GM10847 (cell line): ENCODE data around the gene MRPS17.

Experiments used
- POLR2A ChIP-seq: IDR thresholded peaks from 2 replicates; pipeline ENCODE4 v1.6.1; 2011; ENCODE audit not compliant: insufficient read length; ENCODE audit errors: extremely low read depth

Gene MRPS17

DNA sequence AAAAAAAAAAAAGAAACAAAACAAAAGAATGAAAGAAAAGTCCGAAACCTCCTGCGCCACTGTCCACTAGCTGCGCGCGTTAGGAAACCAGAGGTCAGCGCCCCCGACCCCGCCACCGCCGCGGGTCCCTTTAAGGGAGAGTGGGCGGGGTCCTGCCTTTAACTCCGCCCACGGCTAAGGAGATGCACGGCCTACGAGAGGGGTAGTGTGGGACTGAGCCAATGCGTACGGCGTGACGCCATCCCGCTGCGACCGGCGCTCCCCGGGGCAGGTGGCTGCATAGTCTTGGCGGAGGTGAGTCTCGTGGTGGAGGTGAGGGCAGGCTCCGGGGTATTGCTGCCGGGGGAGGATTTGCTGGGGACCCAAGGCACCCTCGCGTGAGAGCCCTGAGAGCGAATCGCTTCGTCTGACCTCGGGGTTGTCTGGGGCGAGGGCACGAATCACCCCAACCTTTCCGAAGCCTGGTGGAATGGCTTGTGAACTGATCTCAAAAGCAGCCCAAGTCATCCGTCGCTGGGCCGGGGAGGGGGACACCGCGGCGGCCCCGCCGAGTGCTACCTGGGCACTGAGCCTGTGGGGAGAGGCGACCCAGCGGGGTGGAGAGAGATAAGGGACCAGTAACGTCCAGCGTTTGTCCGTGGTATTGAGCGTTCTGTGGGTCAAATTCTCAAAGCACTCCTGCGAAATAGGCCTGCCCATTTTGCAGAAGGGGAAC is at the start of gene MRPS17:
TSS of gene MRPS17 (plus strand) at position 241 of the 715 bp plus-strand sequence. CDS start 1,319 bp downstream, outside the sequence.
- peak; percentile 81 for TF ChIP-seq POLR2A

DNA sequence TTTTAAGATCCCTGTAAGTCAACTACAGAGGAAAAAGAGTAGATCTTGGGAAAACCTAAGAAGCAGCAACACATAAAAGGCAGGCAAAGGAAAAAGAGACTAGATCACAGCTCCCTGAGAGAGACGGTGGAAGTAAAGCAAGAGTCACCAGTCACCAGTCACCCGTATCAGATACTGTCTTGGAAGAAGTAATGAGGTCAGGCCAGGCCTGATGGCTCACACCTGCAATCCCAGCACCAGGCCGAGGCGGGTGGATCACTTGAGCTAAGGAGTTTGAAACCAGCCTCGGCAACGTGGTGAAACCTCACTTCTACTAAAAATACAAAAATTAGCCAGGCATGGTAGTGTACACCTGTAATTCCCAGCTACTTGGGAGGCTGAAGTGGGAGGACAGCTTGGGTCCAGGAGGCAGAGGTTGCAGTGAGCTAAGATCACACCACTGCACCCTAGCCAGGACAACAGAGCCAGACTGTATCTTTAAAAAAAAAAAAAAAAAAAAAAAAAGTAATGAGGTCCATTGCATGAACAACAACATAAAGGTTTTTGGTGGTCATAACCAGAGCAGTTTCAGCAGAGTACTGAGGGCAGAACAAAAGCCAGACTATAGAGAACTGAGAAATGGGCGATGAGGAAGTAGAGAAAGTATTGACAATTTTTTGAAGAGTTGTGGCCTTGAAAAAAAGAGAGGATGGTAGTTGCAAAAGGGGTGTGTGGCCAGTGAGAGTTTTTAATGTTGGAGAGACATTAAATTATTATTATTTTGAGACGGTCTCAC is 47.5 kb upstream of the MRPS17 start:
- TF ChIP-seq POLR2A = no peak

DNA sequence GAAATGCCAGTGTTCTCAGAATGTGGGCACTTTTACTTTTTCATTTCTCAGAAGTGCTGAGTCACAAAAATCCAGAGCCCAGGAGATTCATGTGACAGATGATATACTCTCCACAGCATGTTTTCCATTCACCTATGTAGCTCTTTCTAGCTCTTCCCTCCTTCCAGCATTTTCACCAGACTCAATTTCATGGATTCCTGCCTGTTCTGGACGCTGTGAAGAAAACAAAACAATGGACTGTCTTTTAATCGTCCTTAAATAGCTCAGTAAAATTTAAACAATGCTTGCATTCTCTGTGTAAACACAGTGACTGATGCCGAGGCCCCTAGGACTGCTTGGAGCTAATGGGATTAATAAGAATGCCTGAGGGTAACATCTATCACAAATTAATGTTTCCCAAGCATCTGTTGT is 38.9 kb upstream of the MRPS17 start:
- TF ChIP-seq POLR2A = no peak

DNA sequence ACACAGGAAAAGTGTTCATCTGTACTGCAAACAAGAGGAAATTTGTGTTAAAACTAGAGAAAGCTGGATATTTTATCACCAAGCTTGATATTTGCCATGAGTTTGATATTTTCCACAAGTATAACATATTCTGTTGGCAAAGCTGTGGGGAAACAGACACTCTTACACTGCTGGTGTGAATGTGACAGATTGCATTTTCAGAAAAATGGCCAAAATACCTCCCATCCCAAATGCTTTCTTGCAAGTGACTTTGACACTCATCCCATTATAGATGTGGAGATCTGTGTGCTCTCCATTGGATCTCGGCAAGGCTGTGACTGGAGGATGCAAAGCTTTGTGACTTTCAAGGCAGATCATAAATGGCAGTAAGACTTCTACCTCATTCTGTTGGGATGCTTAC is 33.9 kb upstream of the MRPS17 start:
- TF ChIP-seq POLR2A = no peak

DNA sequence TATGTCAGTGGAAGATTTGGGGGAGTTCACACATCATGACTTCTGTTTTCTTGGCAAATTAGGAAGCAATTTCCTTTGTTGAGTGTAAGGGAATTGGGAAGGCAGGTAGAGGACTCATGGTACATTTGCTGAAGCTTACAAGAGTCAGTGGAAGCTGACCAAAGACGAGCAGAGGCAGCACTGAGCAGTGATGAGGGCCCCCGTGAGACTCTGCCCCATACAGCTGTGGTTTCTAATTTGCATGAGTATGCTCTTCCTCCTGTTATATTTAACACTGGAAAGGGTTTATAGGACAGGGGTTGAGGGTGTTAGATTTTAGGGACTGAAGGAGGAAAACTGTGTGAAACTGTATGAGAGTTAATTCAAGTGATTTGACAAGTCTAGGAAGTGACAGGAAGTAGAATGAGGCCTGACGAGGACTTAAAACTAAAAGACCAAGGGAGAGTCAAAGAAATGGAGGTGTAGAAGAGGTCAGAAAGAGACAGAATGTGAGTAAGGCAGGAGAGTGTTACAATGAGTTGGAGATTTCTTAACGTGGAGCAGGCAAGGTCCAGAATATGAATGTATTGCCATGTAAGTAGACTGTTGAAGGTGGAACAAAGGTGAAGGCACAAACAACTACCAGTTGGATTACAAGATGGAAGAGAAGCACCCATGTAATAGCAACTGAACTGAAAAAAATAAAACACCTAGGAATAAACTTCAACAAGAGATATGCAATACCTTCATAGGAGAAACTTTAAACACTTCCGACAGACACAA is 23.5 kb upstream of the MRPS17 start:
- no peak for TF ChIP-seq POLR2A

DNA sequence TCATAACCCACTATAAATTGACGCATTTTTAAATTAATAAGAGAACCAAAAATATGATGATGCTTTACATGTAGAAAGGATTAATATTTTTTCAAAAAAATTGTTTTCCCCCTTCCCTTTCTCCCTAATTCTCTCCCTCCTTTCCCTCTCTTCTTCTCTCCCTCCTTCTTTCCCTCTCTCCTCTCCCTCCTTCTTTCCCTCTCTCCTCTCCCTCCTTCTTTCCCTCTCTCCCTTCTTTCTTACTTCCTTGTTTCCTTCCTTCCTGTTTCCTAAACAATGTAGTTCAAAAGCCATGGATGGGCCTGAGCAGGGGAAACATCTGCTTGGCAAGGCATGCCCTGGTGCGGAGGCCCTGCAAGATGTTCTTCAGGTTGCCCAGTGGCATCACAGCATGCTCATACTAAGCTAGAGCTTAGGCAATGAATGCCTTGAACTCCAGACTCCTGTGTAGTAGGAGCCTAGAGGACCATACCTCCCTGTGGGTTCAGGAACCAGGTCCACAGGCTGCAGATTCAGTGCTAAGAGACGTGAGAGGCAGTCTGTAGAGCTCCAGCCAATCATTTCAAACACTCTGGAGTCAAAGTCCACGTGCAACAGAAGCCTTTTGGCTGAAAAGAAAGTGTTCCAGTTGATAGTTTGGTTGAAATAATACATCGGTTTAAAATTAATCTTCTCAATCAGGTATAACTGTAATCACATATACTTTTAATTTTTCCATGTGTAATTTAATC is 20.1 kb upstream of the MRPS17 start:
- no peak for TF ChIP-seq POLR2A

DNA sequence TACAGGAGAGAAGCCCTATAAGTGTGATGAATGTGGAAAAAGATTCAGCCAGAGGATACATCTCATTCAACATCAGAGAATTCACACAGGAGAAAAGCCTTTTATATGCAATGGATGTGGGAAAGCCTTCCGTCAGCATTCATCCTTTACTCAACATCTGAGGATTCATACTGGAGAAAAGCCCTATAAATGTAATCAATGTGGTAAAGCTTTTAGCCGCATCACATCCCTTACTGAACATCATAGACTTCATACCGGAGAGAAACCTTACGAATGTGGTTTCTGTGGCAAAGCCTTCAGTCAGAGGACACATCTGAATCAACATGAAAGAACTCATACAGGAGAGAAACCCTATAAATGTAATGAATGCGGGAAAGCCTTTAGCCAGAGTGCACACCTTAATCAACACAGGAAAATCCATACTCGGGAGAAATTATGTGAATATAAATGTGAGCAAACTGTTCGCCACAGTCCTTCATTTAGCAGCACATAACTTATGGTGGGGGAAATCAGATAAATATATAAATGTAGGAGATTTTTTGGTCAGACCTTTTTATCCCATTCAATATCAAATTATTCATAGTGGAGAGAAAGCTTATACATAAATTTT is 12.1 kb upstream of the MRPS17 start:
- TF ChIP-seq POLR2A = no peak

DNA sequence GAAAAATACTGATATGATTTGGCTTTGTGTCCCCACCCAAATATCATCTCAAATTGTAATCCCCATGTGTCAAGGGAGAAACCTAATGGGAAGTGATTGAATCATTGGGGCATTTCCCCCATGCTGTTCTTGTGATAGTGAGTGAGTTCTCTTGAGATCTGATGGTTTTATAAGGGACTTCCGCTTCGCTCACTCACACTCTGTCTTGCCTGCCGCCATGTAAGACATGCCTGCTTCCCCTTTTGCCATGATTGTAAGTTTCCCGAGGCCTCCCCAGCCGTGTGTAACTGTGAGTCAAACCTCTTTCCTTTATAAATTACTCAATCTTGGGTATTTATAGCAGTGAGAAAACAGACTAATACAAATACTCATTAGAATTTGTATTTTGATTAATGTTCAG is 5.1 kb upstream of the MRPS17 start:
- TF ChIP-seq POLR2A = no peak

DNA sequence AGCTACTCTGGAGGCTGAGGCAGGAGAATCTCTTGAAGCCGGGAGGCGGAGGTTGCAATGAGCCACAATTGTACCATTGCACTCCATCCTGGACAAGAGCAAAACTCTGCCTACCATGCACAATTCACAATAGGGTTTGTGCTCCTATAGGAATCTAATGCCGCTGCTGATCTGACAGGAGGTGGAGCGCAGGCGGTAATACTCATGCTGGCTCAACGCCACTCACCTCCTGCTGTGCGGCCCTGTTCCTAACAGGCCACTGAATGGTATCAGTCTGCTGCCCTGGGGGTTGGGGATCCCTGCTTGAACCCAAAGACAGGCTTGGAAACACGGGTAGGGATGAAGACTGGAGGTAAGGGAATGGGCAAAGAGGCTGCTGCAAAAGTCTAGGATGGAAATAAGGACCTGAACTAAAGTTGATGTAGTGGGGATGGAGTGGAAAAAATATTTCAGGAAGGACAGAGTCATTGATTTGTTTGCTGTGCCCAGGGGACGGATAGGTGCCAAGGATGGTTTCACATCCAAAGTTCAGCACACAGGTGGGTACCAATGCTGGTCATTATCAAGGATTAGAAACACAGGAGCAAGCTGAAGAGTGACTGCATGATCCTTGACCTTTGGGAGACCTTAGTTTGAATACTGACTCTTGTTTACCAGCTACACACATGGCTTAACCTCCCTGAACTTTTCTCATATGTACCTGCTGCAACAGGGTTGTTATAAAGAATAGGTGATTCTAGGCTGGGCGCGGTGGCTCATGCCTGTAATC is 2.2 kb downstream of the MRPS17 start:
- TF ChIP-seq POLR2A = no peak

DNA sequence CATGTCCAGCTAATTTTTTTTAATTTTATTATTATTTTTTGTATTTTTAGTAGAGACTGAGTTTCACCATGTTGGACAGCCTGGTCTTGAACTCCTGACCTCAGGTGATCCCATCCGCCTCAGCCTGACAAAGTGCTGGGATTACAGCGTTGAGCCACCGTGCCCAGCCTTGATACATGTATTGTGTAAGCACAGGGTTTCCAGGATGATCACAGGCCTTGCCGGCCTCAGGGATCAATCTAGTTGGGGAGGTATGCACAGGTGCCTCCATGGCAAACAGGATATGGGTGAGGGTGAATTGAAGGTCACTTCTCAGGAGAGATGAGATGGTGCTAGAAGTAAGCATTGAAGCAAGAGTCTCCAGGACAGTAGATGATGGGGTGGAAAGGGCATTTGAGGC is 5.5 kb downstream of the MRPS17 start:
- TF ChIP-seq POLR2A = no peak

DNA sequence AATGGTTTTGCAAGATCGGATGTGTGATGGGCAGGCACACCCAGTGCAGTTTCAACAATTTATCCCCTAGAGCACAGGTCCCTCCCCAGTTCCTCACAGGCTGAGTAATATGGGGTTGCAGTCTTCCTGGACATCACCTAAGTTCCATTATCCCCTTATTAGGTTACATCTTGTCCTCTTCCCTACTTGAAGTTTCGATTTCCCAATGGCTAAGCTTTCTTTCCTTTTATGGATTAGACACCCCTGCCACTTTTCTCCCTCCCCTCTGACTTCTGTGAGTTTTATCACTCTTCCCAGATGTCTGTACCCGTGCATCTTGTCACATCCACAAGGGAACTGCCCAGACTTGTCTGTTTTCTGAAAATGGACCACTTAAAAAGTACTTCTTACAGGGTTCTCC is 10.3 kb downstream of the MRPS17 start:
- no peak for TF ChIP-seq POLR2A

DNA sequence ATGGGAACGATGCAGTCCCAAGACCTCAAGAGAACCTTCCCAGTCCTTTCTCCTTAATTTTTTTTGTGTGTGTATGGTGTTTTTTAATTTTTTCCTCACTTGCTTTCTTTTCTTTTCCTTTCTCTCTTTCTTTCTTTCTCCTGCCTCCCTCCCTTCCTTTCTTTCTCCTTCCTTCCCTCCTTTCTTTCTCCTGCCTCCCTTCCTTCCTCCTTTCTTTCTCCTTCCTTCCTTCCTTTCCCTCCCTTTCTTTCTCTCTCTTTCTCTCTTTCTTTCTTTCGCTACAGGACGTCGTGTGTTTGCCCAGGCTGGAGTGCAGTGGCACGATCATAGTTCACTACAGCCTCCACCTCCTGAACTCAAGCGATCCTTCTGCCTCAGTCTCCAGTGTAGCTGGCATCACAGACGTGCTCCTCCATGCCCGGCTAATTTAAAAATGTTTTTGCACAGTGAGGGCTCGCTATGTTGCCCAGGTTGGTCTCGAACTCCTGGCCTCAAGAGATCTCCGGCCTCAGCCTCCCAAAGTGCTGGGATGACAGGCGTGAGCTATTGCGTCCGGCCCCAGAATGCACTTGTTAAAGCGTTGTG is 12.0 kb downstream of the MRPS17 start:
- TF ChIP-seq POLR2A = no peak

DNA sequence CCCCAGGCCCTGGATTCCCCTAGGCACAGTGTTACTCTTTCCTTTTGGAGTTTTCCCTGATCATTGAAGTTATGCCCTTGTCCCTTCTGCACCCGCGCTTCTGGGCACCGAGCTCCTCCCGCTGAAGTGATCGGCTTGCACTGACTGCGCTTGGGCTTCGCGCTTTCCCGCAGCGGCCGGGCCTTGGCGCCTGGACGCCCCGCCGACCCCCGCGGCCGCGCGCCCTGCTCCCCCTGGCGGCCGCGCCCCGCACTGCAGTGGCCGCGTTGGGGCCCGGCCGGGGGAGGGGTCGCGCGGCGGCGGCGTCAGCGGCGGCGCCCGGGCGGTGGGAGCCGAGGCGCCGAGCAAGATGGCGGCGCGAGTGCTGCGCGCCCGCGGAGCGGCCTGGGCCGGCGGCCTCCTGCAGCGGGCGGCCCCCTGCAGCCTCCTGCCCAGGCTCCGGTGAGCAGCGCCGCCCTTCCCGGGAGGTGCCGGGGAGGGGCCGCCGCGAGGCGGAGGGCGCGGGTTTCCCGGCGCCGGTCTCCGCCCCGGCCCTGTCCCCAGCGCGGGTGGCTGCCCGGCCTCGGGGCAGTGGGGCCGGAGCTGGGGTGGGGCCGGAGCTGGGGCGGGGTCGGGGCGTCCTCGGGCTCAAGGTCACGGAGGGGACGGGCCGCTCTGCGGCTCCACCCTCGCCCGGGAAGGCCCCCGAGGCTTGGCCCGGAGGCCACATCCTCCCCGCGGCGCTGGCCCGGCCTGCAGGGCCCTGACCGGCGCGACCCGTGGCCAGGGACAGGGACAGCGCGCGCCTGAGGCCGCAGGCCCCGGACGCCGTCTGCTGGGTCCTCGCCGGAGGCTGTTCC is 12.8 kb downstream of the MRPS17 start, which contains the start of gene NIPSNAP2:
TSS of gene NIPSNAP2 (plus strand) at position 325 of the 839 bp plus-strand sequence. CDS start at position 350, 25 bp downstream.
- peak; percentile 71 for TF ChIP-seq POLR2A
